KMS-11 (cell line): ENCODE results near the gene ZNF609.
"Not testable (repeated sequence)": the region's sequence is repeated elsewhere in the genome, so short reads cannot be mapped to it uniquely, and the experiment has no call there.

Experiments
- H2AFZ ChIP-seq: fragments of 200-600 bp; sonication (generic); 2 replicates; pipeline ENCODE4 v1.6.1; 2016; ENCODE audit warnings: antibody characterized with exemption, mixed run types, low read depth
- H3K27ac ChIP-seq: fragments of 200-600 bp; sonication (generic); 2 replicates; pipeline ENCODE4 v1.6.1; 2016; ENCODE audit warnings: mild to moderate bottlenecking, mixed run types
- H3K27me3 ChIP-seq: fragments of 200-600 bp; sonication (generic); 2 replicates; pipeline ENCODE4 v1.6.1; 2017; ENCODE audit warnings: mild to moderate bottlenecking, low read depth, mixed run types, moderate library complexity; ENCODE audit not compliant: insufficient read depth
- H3K36me3 ChIP-seq: fragments of 200-600 bp; sonication (generic); 2 replicates; pipeline ENCODE4 v1.6.1; 2017; ENCODE audit warnings: mild to moderate bottlenecking, mixed run types; ENCODE audit not compliant: insufficient read depth
- H3K4me1 ChIP-seq: fragments of 200-600 bp; sonication (generic); 2 replicates; pipeline ENCODE4 v1.6.1; 2016; ENCODE audit warnings: mild to moderate bottlenecking, low read depth, mixed run types; ENCODE audit not compliant: poor library complexity, severe bottlenecking
- H3K4me2 ChIP-seq: fragments of 200-600 bp; sonication (generic); 2 replicates; pipeline ENCODE4 v1.7.0; 2016; ENCODE audit warnings: mild to moderate bottlenecking, mixed run types
- H3K4me3 ChIP-seq: fragments of 200-600 bp; sonication (generic); IDR thresholded peaks from 2 replicates; pipeline ENCODE4 v1.6.1; 2017; ENCODE audit warnings: low read depth, low read length, mixed read lengths; ENCODE audit not compliant: insufficient read depth
- H3K79me2 ChIP-seq: fragments of 200-600 bp; sonication (generic); 2 replicates; pipeline ENCODE4 v1.6.1; 2016; ENCODE audit warnings: low read depth, mixed run types; ENCODE audit not compliant: insufficient read depth
- H3K9ac ChIP-seq: fragments of 200-600 bp; sonication (generic); 2 replicates; pipeline ENCODE4 v1.6.1; 2016; ENCODE audit warnings: mild to moderate bottlenecking, mixed run types
- H4K20me1 ChIP-seq: fragments of 200-600 bp; sonication (generic); 2 replicates; pipeline ENCODE4 v1.6.1; 2016; ENCODE audit warnings: mild to moderate bottlenecking, mixed run types; ENCODE audit not compliant: insufficient read depth
- TF ChIP-seq, protein P1 (sequence below): fragments of 200-600 bp; sonication (generic); conservative IDR thresholded peaks from 2 replicates; pipeline ENCODE4 v1.6.1; 2017; ENCODE audit warnings: low read depth, mild to moderate bottlenecking, antibody characterized with exemption, low read length, moderate library complexity, mixed read lengths

ZNF609 gene

DNA sequence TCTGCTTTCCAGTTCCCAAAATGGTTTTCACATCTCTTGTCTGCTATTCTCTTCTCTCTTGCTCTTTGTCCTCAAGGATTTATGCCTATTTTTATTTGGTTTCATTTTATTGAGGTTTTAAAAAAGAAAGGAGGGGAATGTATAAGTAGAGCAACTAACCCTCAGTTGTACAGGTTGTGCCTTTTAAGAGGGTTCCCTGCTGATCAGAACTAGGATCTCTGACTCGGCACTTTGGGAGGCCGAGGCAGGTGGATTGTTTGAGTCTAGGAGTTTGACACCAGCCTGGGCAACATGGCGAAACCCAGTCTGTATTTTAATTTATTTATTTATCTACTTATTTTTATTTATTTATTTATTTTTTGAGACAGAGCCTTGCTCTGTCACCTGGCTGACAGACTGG lies 123.6 kb downstream of the ZNF609 start:
- no peak overlapping the region for H3K27ac ChIP-seq
- TF ChIP-seq, protein P1, sequence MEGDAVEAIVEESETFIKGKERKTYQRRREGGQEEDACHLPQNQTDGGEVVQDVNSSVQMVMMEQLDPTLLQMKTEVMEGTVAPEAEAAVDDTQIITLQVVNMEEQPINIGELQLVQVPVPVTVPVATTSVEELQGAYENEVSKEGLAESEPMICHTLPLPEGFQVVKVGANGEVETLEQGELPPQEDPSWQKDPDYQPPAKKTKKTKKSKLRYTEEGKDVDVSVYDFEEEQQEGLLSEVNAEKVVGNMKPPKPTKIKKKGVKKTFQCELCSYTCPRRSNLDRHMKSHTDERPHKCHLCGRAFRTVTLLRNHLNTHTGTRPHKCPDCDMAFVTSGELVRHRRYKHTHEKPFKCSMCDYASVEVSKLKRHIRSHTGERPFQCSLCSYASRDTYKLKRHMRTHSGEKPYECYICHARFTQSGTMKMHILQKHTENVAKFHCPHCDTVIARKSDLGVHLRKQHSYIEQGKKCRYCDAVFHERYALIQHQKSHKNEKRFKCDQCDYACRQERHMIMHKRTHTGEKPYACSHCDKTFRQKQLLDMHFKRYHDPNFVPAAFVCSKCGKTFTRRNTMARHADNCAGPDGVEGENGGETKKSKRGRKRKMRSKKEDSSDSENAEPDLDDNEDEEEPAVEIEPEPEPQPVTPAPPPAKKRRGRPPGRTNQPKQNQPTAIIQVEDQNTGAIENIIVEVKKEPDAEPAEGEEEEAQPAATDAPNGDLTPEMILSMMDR, result no peak
- no peak overlapping the region for H3K9ac ChIP-seq
- H4K20me1 ChIP-seq, result peaks cover 14% of the 10 kb centered on the region; the same call in 1 of the 2 replicates
- no peak overlapping the region for H3K4me2 ChIP-seq
- peaks cover 83% of the 10 kb centered on the region for H3K79me2 ChIP-seq
- H3K4me1 ChIP-seq, result peaks cover 51% of the 10 kb centered on the region
- H3K27me3 ChIP-seq, result no peaks in the 10 kb centered on the region
- H2AFZ ChIP-seq, result no peak overlapping the region
- no peaks in the 10 kb centered on the region for H3K36me3 ChIP-seq
- H3K4me3 ChIP-seq, result no peak overlapping the region

DNA sequence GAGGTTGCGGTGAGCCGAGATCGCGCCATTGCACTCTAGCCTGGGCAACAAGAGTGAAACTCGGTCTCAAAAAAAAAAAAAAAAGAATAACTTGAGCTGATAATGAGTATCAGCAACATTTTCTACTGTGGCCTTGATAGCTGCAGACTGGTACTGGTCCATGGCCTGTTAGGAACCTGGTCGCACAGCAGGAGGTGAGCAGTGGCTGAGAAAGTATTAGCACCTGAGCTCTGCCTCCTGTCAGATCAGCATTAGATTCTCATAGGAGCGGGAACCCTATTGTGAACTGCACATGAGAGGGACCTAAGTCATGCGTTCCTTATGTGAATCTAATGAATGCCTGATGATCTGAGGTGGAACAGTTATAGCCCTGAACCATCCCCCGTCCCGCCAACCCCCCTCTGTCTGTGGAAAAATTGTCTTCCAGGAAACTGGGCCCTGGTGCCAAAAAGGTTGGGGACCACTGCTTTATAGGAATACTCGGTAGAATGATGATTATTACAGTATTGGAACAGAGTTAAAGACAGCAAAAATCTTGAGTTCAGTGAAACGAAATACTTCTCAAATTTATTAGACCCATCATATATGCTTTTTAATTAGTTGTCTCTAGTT lies 126.0 kb downstream of the ZNF609 start:
- Histone ChIP-seq H3K4me3 (no peak overlapping the region), H3K27me3 (no peaks in the 10 kb centered on the region), H4K20me1 (peaks cover 14% of the 10 kb centered on the region; the same call in 1 of the 2 replicates), H3K9ac (no peak overlapping the region), H3K4me2 (no peak overlapping the region), H3K4me1 (peaks cover 64% of the 10 kb centered on the region), H3K27ac (no peak overlapping the region), H3K79me2 (peaks cover 81% of the 10 kb centered on the region), H2AFZ (no peak overlapping the region), H3K36me3 (no peaks in the 10 kb centered on the region)
- TF ChIP-seq, protein P1, result no peak

DNA sequence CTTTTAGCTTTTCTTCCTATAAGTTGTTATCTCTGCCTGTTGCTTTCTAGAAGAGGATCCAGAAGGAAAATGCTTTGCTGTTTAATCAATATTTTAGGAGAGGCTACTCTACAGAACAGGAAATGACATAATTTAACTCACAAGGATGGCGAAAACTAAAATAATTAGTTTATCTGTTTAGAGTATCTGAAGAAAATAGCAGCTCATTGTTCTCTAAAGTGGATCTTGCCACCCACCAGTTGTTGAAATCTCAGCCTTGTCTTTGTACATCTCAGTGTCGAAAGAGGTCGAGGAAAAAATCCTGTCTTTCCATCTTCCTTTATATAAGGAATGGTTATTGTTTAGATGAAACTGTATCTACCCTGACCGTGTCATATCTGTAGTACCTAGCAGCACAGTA lies 126.6 kb downstream of the ZNF609 start:
- H4K20me1 ChIP-seq, result peaks cover 10% of the 10 kb centered on the region; the same call in 1 of the 2 replicates

DNA sequence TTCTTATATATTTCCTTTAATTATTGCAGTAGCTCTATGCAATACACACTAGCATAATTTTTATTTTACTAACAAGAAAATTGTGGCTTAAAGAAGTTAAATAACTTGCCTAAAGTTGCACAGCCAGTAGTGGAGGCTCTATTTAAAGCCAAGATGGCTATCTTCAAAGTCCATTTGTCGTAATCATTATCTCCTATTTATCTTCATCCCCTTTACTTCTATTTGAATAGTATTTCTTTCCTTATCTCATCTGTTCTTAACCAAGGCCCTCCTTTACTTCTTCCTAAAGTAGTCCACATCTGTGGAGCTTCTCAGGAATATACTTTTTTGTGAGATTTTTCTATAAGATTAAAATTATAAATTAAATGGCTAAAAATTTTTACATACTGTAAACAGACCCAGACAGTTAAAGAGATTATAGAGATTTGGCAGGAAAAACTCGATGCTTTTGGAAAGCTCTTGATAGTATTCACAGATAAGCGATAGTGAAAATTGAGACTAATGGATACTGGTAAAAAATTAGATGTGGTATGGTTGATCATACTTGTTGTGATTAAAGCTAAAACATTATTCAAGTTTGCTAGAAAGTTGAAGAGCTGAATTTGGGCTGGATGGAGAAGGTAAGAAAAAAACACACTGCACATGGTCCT lies 129.2 kb downstream of the ZNF609 start:
- no peak overlapping the region for H3K4me2 ChIP-seq
- H3K27me3 ChIP-seq, result no peaks in the 10 kb centered on the region
- no peak overlapping the region for H2AFZ ChIP-seq
- no peak overlapping the region for H3K9ac ChIP-seq
- peaks cover 85% of the 10 kb centered on the region for H3K79me2 ChIP-seq
- no peak overlapping the region for H3K27ac ChIP-seq
- H4K20me1 ChIP-seq, result peaks cover 5% of the 10 kb centered on the region; the same call in 1 of the 2 replicates
- TF ChIP-seq, protein P1, result no peak
- no peak overlapping the region for H3K4me3 ChIP-seq
- H3K4me1 ChIP-seq, result peaks cover 72% of the 10 kb centered on the region
- H3K36me3 ChIP-seq, result no peaks in the 10 kb centered on the region

More for the DNA sequence above, 126.6 kb downstream of the ZNF609 start:
- Histone ChIP-seq H3K79me2 (peaks cover 80% of the 10 kb centered on the region), H3K36me3 (no peaks in the 10 kb centered on the region), H3K27ac (no peak overlapping the region), H3K4me1 (peaks cover 66% of the 10 kb centered on the region), H2AFZ (no peak overlapping the region), H3K27me3 (no peaks in the 10 kb centered on the region), H3K4me2 (no peak overlapping the region), H3K4me3 (no peak overlapping the region), H3K9ac (no peak overlapping the region)
- TF ChIP-seq, protein P1, result no peak

DNA sequence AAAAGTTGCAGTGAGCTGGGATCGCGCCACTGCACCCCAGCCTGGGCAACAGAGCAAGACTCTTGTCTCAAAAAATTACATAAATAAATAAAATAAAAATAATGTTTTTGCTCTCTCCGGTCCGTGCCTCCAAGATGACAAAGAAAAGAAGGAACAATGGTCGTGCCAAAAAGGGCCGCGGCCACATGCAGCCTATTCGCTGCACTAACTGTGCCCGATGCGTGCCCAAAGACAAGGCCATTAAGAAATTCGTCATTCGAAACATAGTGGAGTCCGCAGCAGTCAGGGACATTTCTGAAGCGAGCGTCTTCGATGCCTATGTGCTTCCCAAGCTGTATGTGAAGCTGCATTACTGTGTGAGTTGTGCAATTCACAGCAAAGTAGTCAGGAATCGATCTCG lies 132.5 kb downstream of the ZNF609 start:
- not testable (repeated sequence) for H3K27ac ChIP-seq, H3K4me3 ChIP-seq, H3K36me3 ChIP-seq, H3K9ac ChIP-seq, H3K4me2 ChIP-seq, H4K20me1 ChIP-seq, H2AFZ ChIP-seq, H3K27me3 ChIP-seq
- H3K4me1 ChIP-seq, result peaks cover 67% of the 10 kb centered on the region
- peaks cover 89% of the 10 kb centered on the region for H3K79me2 ChIP-seq
